SK-N-MC (cell line): Measurements from ENCODE around the gene GOLGA6D.
"Not testable (repeated sequence)": the region's sequence is repeated elsewhere in the genome, so short reads cannot be mapped to it uniquely, and the experiment has no call there.

Source experiments
- EZH2 ChIP-seq: fragments of 200-600 bp; sonication (generic); IDR thresholded peaks from one replicate; pipeline ENCODE4 v1.6.1; 2017; ENCODE audit warnings: antibody characterized with exemption
- POLR2AphosphoS5 ChIP-seq: IDR thresholded peaks from 2 replicates; pipeline ENCODE4 v1.6.1; 2012; ENCODE audit warnings: mild to moderate bottlenecking, low read depth, low read length, borderline replicate concordance

DNA sequence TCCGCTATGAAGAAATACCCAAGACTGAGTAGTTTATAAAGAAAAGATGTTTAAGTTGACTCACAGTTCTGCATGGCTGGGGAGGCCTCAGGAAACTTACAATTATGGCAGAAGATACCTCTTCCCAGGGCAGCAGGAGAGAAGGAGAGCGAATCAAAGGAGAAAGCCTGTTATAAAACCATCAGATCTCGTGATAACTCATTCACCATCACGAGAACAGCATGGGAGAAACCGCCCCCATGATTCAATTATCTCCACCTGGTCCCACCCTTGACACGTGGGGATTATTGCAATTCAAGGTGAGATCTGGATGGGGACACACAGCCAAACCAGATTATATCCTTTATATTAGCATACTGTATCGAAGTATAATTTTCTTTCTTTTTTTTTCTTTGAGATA, 49.5 kb downstream of the GOLGA6D start:
- TF ChIP-seq EZH2, POLR2AphosphoS5: not testable (repeated sequence)
